NT2/D1 (cell line): ENCODE results near the gene PITPNM3.

Experiments used
- SUZ12 ChIP-seq: IDR thresholded peaks from 2 replicates; pipeline ENCODE4 v1.6.1; 2011; ENCODE audit not compliant: insufficient read length, insufficient read depth; ENCODE audit errors: extremely low read depth
- ZNF274 ChIP-seq: IDR thresholded peaks from 2 replicates; pipeline ENCODE4 v1.6.1; 2011; ENCODE audit warnings: mild to moderate bottlenecking, low read depth, low read length

DNA sequence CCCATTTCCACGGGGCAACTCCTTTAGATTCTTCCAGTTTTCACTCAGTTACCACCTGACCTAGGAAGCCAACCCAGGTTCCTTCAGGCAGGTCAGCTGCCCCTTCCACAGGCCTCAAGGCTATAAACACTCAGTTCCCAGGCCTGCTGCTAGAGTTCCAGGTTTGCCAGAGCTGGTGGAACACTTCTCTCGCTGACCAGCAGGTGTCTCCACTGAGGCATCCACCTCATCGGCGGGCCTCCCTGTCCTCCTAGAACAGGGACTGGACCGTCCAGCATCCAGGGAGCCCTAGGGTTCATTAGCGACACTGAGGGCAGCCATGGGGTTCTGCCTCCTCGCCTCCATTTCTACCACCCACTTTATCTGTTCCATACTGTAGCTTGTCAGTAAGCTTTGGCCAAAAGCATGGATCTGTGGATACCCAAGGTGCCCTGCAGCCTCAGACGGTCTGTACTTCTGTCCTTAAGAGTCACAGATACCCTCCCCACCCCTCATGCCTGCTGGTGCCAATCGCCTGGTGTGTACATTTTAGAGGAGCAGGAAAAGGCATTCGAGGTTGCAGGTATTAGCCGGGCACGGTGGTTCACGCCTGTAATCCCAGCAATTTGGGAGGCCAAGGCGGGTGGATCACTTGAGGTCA, 83.1 kb downstream of the PITPNM3 start:
- TF ChIP-seq SUZ12 (no peak), ZNF274 (no peak)
